Upper lobe of left lung (tissue), 4 donors: ENCODE results near the gene PARN.

ENCODE experiments used
- CTCF ChIP-seq, 6 experiments: fragments of 450-650 bp in 4 of 6; fragments of 200-600 bp in 2 of 6; sonication (generic) in 2 of 6; IDR thresholded peaks; one replicate each; pipeline ENCODE4 v1.5.1; 2016 to 2019; ENCODE audit warnings: antibody characterized with exemption in 6 of 6
- POLR2A ChIP-seq, 4 donors: fragments of 450-650 bp; IDR thresholded peaks; one replicate each; pipeline ENCODE4 v1.5.1; 2016 to 2017; ENCODE audit warnings: antibody characterized with exemption in 4 of 4, mild to moderate bottlenecking in 2 of 4
- POLR2AphosphoS5 ChIP-seq, 2 donors: sonication (generic); formaldehyde crosslinking; IDR thresholded peaks; one replicate each; pipeline ENCODE4 v1.5.1; 2017; ENCODE audit warnings: antibody characterized with exemption in 2 of 2

- TF ChIP-seq CTCF (IDR thresholded peaks at IDR 0.05) (no peak), POLR2AphosphoS5 (IDR thresholded peaks at IDR 0.05) (no peak), POLR2A (IDR thresholded peaks at IDR 0.05) (no peak)
Observed at GRCh38 chr16:14485811-14486519, 144.1 kb downstream of the PARN start.
